CD4-positive, alpha-beta T cell (primary cell): ENCODE measurements around the gene NDUFS6. TPM values are rescaled to one million over a fixed set of nuclear protein-coding genes. Genes with fewer than 3 reads are reported as not detected.

Source experiments
- ATAC-seq: fragments of 200-7000 bp; cut with Tn5 transposase; one replicate; pipeline ENCODE4 v1.10.0; 2022; ENCODE audit warnings: mild to moderate bottlenecking; ENCODE audit not compliant: poor library complexity
- CTCF ChIA-PET: fragments of 350-600 bp; sonication (Branson Sonifier 250); formaldehyde crosslinking; loops from one replicate; lab custom pipeline; 2021; ENCODE audit warnings: antibody characterized with exemption, inconsistent platforms; lab: Charles Lee
- POLR2A ChIA-PET: fragments of 350-600 bp; sonication (Branson Sonifier 250); formaldehyde crosslinking; loops from one replicate; lab custom pipeline; 2021; ENCODE audit warnings: antibody characterized with exemption, inconsistent platforms; lab: Charles Lee
- DNase-seq, 14 experiments: peaks; one replicate each; pipeline ENCODE4 v3.0.0-alpha.2; 2013 to 2020; ENCODE audit warnings: mixed read lengths in 2 of 14
- H3K27ac ChIP-seq, 2 donors: one replicate each; pipeline versions ENCODE4 v1.5.1 to v1.7.0; 2013; ENCODE audit warnings: low read length in 2 of 2, low read depth in 1 of 2, mild to moderate bottlenecking in 1 of 2
- H3K27me3 ChIP-seq, 2 experiments: 1 replicate in 1 of 2; 2 replicates in 1 of 2; pipeline versions ENCODE4 v1.6.1 to v1.7.0; 2013; ENCODE audit warnings: low read length in 2 of 2, control low read depth in 1 of 2, mild to moderate bottlenecking in 1 of 2, moderate library complexity in 1 of 2; ENCODE audit not compliant: insufficient read depth in 2 of 2, control insufficient read depth in 1 of 2
- H3K36me3 ChIP-seq: one replicate; pipeline ENCODE4 v1.6.1; 2013; ENCODE audit warnings: low read length, control low read depth; ENCODE audit not compliant: insufficient read depth
- H3K4me1 ChIP-seq: one replicate; pipeline ENCODE4 v1.6.1; 2013; ENCODE audit warnings: low read length, control low read depth; ENCODE audit not compliant: insufficient read depth
- H3K4me3 ChIP-seq: one replicate; pipeline ENCODE4 v1.5.1; 2013; ENCODE audit warnings: mild to moderate bottlenecking, low read length, moderate library complexity
- H3K9me3 ChIP-seq, 2 experiments: 1 replicate in 1 of 2; 2 replicates in 1 of 2; pipeline versions ENCODE4 v1.6.1 to v1.7.0; 2013; ENCODE audit warnings: low read length in 2 of 2, mild to moderate bottlenecking in 2 of 2, control low read depth in 1 of 2, moderate library complexity in 1 of 2; ENCODE audit not compliant: control insufficient read depth in 1 of 2, insufficient read depth in 1 of 2
- H3K27ac Mint-ChIP-seq: one replicate; pipeline ENCODE4 v1.8.0; 2020; ENCODE audit warnings: mixed read lengths
- H3K27me3 Mint-ChIP-seq: one replicate; pipeline ENCODE4 v1.8.0; 2021; ENCODE audit warnings: mixed read lengths
- H3K36me3 Mint-ChIP-seq: one replicate; pipeline ENCODE4 v1.8.0; 2021; ENCODE audit warnings: low read depth, mixed read lengths
- H3K4me1 Mint-ChIP-seq: one replicate; pipeline ENCODE4 v1.8.0; 2021; ENCODE audit warnings: low read depth, mixed read lengths
- H3K4me3 Mint-ChIP-seq: one replicate; pipeline ENCODE4 v1.8.0; 2020; ENCODE audit warnings: mild to moderate bottlenecking, mixed read lengths
- H3K9me3 Mint-ChIP-seq: one replicate; pipeline ENCODE4 v1.8.0; 2020; ENCODE audit warnings: mixed read lengths
- CTCF ChIP-seq: fragments of 200-600 bp; IDR thresholded peaks from one replicate; pipeline ENCODE4 v1.8.0; 2022; ENCODE audit warnings: antibody characterized with exemption, mild to moderate bottlenecking
- intact Hi-C, 2 experiments: fragments of 100-400 bp; cut with DNase I in 1 of 2; cut with micrococcal nuclease in 1 of 2; formaldehyde crosslinking; loops; one replicate each; pipeline versions ENCODE4 v1.15.1 to v1.9.0; 2023 to 2025; cut with DNase I, micrococcal nuclease
- total RNA-seq, 174 experiments: library from RNA in 2 of 174; stranded (reverse) in 2 of 174; gene quantifications; one replicate each; pipeline ENCODE4 v1.2.3 and lab custom pipeline; 2021 to 2026

The NDUFS6 gene
- total RNA-seq, 2 experiments from 2014 or later = 13.1 to 17.5 TPM

GRCh38 chr5:1818784-1819183 is 17.6 kb downstream of the NDUFS6 start:
- Histone ChIP-seq H3K4me1 (no peaks in the 10 kb centered on the region), H3K9me3 (no peaks in the 10 kb centered on the region), H3K27ac (no peak overlapping the region), H3K4me3 (no peak overlapping the region), H3K36me3 (peaks cover 77% of the 10 kb centered on the region), H3K27me3 (no peaks in the 10 kb centered on the region)
- H3K4me1 Mint-ChIP-seq = no peaks in the 10 kb centered on the region
- ChIA-PET CTCF (no interaction called here), POLR2A (no interaction called here)
- no peak for DNase-seq
- no peak for ATAC-seq
- TF ChIP-seq CTCF = no peak
- no peak overlapping the region for H3K4me3 Mint-ChIP-seq
- H3K27me3 Mint-ChIP-seq = no peaks in the 10 kb centered on the region
- H3K27ac Mint-ChIP-seq = no peak overlapping the region
- peaks cover 100% of the 10 kb centered on the region for H3K36me3 Mint-ChIP-seq
- H3K9me3 Mint-ChIP-seq = no peaks in the 10 kb centered on the region
- intact Hi-C loops = no loop called here

- Histone ChIP-seq H3K27me3 (no peaks in the 10 kb centered on the region), H3K36me3 (peaks cover 70% of the 10 kb centered on the region), H3K4me1 (no peaks in the 10 kb centered on the region), H3K27ac (no peak overlapping the region), H3K9me3 (no peaks in the 10 kb centered on the region), H3K4me3 (no peak overlapping the region)
- CTCF ChIA-PET = no interaction called here
- intact Hi-C loops = no loop called here
- ATAC-seq (no peak), DNase-seq (no peak)
- POLR2A ChIA-PET = no interaction called here
- no peak for TF ChIP-seq CTCF
- H3K27ac Mint-ChIP-seq = no peak overlapping the region
- H3K36me3 Mint-ChIP-seq = peaks cover 98% of the 10 kb centered on the region
- no peak overlapping the region for H3K4me3 Mint-ChIP-seq
- no peaks in the 10 kb centered on the region for H3K4me1 Mint-ChIP-seq
- H3K27me3 Mint-ChIP-seq = no peaks in the 10 kb centered on the region
- H3K9me3 Mint-ChIP-seq = no peaks in the 10 kb centered on the region
These were observed 18.3 kb downstream of the NDUFS6 start for GRCh38 chr5:1819458-1819857.

GRCh38 chr5:1820381-1820780 is 19.2 kb downstream of the NDUFS6 start:
- intact Hi-C loops = no loop called here
- H3K4me1 ChIP-seq = no peaks in the 10 kb centered on the region
- H3K4me3 ChIP-seq = no peak overlapping the region
- no peak for ATAC-seq
- H3K36me3 ChIP-seq = peaks cover 61% of the 10 kb centered on the region
- H3K9me3 Mint-ChIP-seq = no peaks in the 10 kb centered on the region
- POLR2A ChIA-PET = no interaction called here
- H3K27ac ChIP-seq = no peak overlapping the region
- DNase-seq = no peak
- no peak overlapping the region for H3K27ac Mint-ChIP-seq
- CTCF ChIA-PET = no interaction called here
- no peaks in the 10 kb centered on the region for H3K9me3 ChIP-seq
- H3K27me3 ChIP-seq = no peaks in the 10 kb centered on the region
- no peak overlapping the region for H3K4me3 Mint-ChIP-seq
- H3K36me3 Mint-ChIP-seq = peaks cover 89% of the 10 kb centered on the region
- no peak for TF ChIP-seq CTCF
- no peaks in the 10 kb centered on the region for H3K27me3 Mint-ChIP-seq
- H3K4me1 Mint-ChIP-seq = no peaks in the 10 kb centered on the region
